Ishikawa (cell line): Measurements from ENCODE around the gene DNER.

Experiments used
- CEBPB ChIP-seq: IDR thresholded peaks from 2 replicates; pipeline ENCODE4 v1.6.1; 2012
- CREB1 ChIP-seq: IDR thresholded peaks from 2 replicates; pipeline ENCODE4 v1.6.1; 2012; ENCODE audit warnings: low read depth
- EGR1 ChIP-seq: IDR thresholded peaks from 2 replicates; pipeline ENCODE4 v1.6.1; 2012
- EP300 ChIP-seq: IDR thresholded peaks from 2 replicates; pipeline ENCODE4 v1.6.1; 2012; ENCODE audit warnings: borderline replicate concordance
- FOXM1 ChIP-seq: IDR thresholded peaks from 2 replicates; pipeline ENCODE4 v1.6.1; 2012; ENCODE audit warnings: low read depth, borderline replicate concordance
- MAX ChIP-seq: IDR thresholded peaks from 2 replicates; pipeline ENCODE4 v1.6.1; 2012
- NFIC ChIP-seq: IDR thresholded peaks from 2 replicates; pipeline ENCODE4 v1.6.1; 2012
- RAD21 ChIP-seq: IDR thresholded peaks from 2 replicates; pipeline ENCODE4 v1.6.1; 2012; ENCODE audit warnings: low read depth
- REST ChIP-seq: IDR thresholded peaks from 2 replicates; pipeline ENCODE4 v1.6.1; 2012; ENCODE audit warnings: low read depth, mild to moderate bottlenecking
- TAF1 ChIP-seq: IDR thresholded peaks from 2 replicates; pipeline ENCODE4 v1.6.1; 2012; ENCODE audit warnings: low read depth, mild to moderate bottlenecking
- TCF12 ChIP-seq: IDR thresholded peaks from 2 replicates; pipeline ENCODE4 v1.6.1; 2012; ENCODE audit warnings: low read depth
- TEAD4 ChIP-seq: IDR thresholded peaks from 2 replicates; pipeline ENCODE4 v1.6.1; 2012
- USF1 ChIP-seq: IDR thresholded peaks from 2 replicates; pipeline ENCODE4 v1.6.1; 2012
- YY1 ChIP-seq: IDR thresholded peaks from 2 replicates; pipeline ENCODE4 v1.6.1; 2012; ENCODE audit warnings: low read depth
- ZBTB7A ChIP-seq: IDR thresholded peaks from 2 replicates; pipeline ENCODE4 v1.6.1; 2012; ENCODE audit warnings: low read depth

Gene DNER

GRCh38 chr2:229748950-229749349, 34.6 kb upstream of the DNER start:
- TF ChIP-seq TEAD4 (no peak), CREB1 (no peak), TCF12 (no peak), REST (no peak), NFIC (no peak)

- TF ChIP-seq EGR1 (no peak), CREB1 (no peak), MAX (no peak), EP300 (no peak), NFIC (no peak), CEBPB (no peak), TAF1 (no peak), TCF12 (no peak), RAD21 (no peak), TEAD4 (no peak), ZBTB7A (no peak), YY1 (no peak), REST (no peak), USF1 (no peak), FOXM1 (no peak)
These were observed 25.9 kb upstream of the DNER start for GRCh38 chr2:229740279-229740678.

- TF ChIP-seq RAD21 (no peak), FOXM1 (no peak), TCF12 (no peak), EGR1 (no peak)
These were observed 23.8 kb upstream of the DNER start for GRCh38 chr2:229738024-229738625.

GRCh38 chr2:229734410-229734809, 20.1 kb upstream of the DNER start:
- no peak for TF ChIP-seq RAD21
- no peak for TF ChIP-seq TCF12

- TF ChIP-seq MAX (no peak), CREB1 (no peak), CEBPB (no peak), TEAD4 (no peak), TCF12 (no peak), ZBTB7A (no peak), TAF1 (no peak), USF1 (no peak), REST (no peak), YY1 (no peak), EGR1 (no peak)
These were observed 19.4 kb upstream of the DNER start for GRCh38 chr2:229733611-229734245.
